NCI-H1092 (cell line): ENCODE measurements around the gene CMIP.
"Not testable (repeated sequence)": the region's sequence is repeated elsewhere in the genome, so short reads cannot be mapped to it uniquely, and the experiment has no call there.

Experiments used
- DNase-seq: peaks from one replicate; lab custom pipeline; 2025; lab: John Stamatoyannopoulos, UW

Gene CMIP

GRCh38 chr16:81686391-81687130, 242.0 kb downstream of the CMIP start:
- no peak for DNase-seq

GRCh38 chr16:81687131-81687456, 242.5 kb downstream of the CMIP start:
- no peak for DNase-seq

GRCh38 chr16:81688182-81688581, 243.6 kb downstream of the CMIP start:
- DNase-seq: no peak

GRCh38 chr16:81688839-81689238, 244.2 kb downstream of the CMIP start:
- not testable (repeated sequence) for DNase-seq

- DNase-seq: no peak
Measured at GRCh38 chr16:81692021-81692420, 247.4 kb downstream of the CMIP start.

- DNase-seq: no peak
Measured at GRCh38 chr16:81692571-81692970, 248.0 kb downstream of the CMIP start.

GRCh38 chr16:81693041-81693743, 248.6 kb downstream of the CMIP start:
- no peak for DNase-seq

- DNase-seq: no peak
Measured at GRCh38 chr16:81693744-81694303, 249.2 kb downstream of the CMIP start.

GRCh38 chr16:81694494-81695280, 250.1 kb downstream of the CMIP start:
- peak; percentile 35 for DNase-seq

- DNase-seq: no peak
Measured at GRCh38 chr16:81695321-81696165, 250.9 kb downstream of the CMIP start.

- DNase-seq: no peak
Measured at GRCh38 chr16:81696166-81696960, 251.8 kb downstream of the CMIP start.

- no peak for DNase-seq
Measured at GRCh38 chr16:81696961-81697615, 252.5 kb downstream of the CMIP start.

- DNase-seq: peak; percentile 22
Measured at GRCh38 chr16:81697616-81698309, 253.2 kb downstream of the CMIP start.

GRCh38 chr16:81698310-81698641, 253.7 kb downstream of the CMIP start:
- DNase-seq: no peak

GRCh38 chr16:81699596-81699995, 255.0 kb downstream of the CMIP start:
- DNase-seq: no peak

GRCh38 chr16:81700071-81700779, 255.6 kb downstream of the CMIP start:
- no peak for DNase-seq

GRCh38 chr16:81700780-81701165, 256.2 kb downstream of the CMIP start:
- DNase-seq: no peak

- no peak for DNase-seq
Measured at GRCh38 chr16:81701296-81701970, 256.8 kb downstream of the CMIP start.

GRCh38 chr16:81702506-81702905, 257.9 kb downstream of the CMIP start:
- no peak for DNase-seq
